OCI-LY3 (cell line): Measurements from ENCODE around the gene DOCK9.

Experiments
- H2AFZ ChIP-seq: fragments of 200-600, 300-600 bp; shearing (Covaris generic); 2 replicates; pipeline ENCODE4 v1.6.0; 2014; ENCODE audit warnings: antibody characterized with exemption, low read depth, low read length
- H3K27ac ChIP-seq: fragments of 200-600, 300-600 bp; sonication (generic); 2 replicates; pipeline ENCODE4 v1.5.1; 2014; ENCODE audit warnings: mild to moderate bottlenecking, low read length, moderate library complexity, mixed read lengths
- H3K27me3 ChIP-seq: fragments of 200-600, 300-600 bp; sonication (generic); 2 replicates; pipeline ENCODE4 v1.6.1; 2014; ENCODE audit warnings: low read depth, low read length, mixed read lengths
- H3K36me3 ChIP-seq: fragments of 200-600, 300-600 bp; sonication (generic); replicated peaks from 2 replicates; pipeline ENCODE3; 2014; ENCODE audit warnings: low read depth, low read length, mixed read lengths
- H3K4me1 ChIP-seq: fragments of 300-600, 200-600 bp; sonication (generic); 2 replicates; pipeline ENCODE4 v1.6.1; 2014; ENCODE audit warnings: low read length, mixed read lengths
- H3K4me2 ChIP-seq: fragments of 200-600, 300-600 bp; sonication (generic); 2 replicates; pipeline ENCODE4 v1.6.1; 2014; ENCODE audit warnings: low read length, mixed read lengths
- H3K4me3 ChIP-seq: fragments of 300-600, 200-600 bp; sonication (generic); 2 replicates; pipeline ENCODE4 v1.5.1; 2014; ENCODE audit warnings: antibody characterized with exemption, mild to moderate bottlenecking, low read length, moderate library complexity
- H3K79me2 ChIP-seq: fragments of 300-600, 200-600 bp; shearing (Covaris generic); 2 replicates; pipeline ENCODE4 v1.6.1; 2014; ENCODE audit warnings: mild to moderate bottlenecking, low read length, mixed read lengths
- H3K9ac ChIP-seq: fragments of 300-600, 200-600 bp; shearing (Covaris generic); 2 replicates; pipeline ENCODE4 v1.6.0; 2014; ENCODE audit warnings: mild to moderate bottlenecking, low read length, moderate library complexity
- H3K9me3 ChIP-seq: fragments of 200-600, 300-600 bp; shearing (Covaris generic); 2 replicates; pipeline ENCODE4 v1.6.1; 2014; ENCODE audit warnings: low read length, mixed read lengths; ENCODE audit not compliant: insufficient read depth
- H4K20me1 ChIP-seq: fragments of 200-600, 300-600 bp; sonication (generic); 2 replicates; pipeline ENCODE4 v1.6.1; 2016; ENCODE audit warnings: low read length, mixed read lengths; ENCODE audit not compliant: insufficient read depth
- EZH2phosphoT487 ChIP-seq: fragments of 200-600 bp; shearing (Covaris generic); IDR thresholded peaks from 2 replicates; pipeline ENCODE4 v1.6.1; 2018; ENCODE audit warnings: antibody characterized with exemption, mixed run types, low read depth
- TF ChIP-seq, protein P1 (sequence below): fragments of 200-600, 300-600 bp; sonication (generic); IDR thresholded peaks from 2 replicates; pipeline ENCODE4 v1.5.1; 2014; ENCODE audit warnings: antibody characterized with exemption, low read length, low read depth

The DOCK9 gene

DNA sequence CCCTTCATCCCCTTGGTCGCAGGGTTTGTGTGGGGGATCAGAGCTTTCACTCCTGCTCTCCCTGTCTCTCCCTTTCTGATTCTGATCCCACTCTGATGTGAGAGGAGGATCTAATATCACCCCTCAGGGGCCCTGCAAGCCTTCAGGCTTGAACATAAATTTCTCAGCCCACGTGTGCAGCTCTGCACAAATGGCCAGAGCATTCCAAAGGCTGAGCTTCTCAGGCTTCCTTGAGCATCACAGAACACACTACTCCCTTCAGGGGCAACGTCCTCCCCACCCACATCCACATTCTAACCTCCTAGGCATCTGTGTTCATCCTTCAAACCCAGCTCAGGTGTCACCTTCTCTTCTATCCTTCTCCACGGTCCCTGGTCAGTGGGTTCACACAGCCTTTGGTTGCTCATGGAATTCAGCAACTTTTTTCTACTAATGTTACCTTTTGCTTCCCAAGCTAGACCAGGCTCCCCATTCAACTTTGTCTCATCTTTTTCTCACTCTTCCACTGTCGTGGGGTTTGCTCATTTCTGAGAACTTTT is 24.4 kb upstream of the DOCK9 start:
- H3K4me3 ChIP-seq, result no peak overlapping the region
- H3K27me3 ChIP-seq, result no peaks in the 10 kb centered on the region
- no peaks in the 10 kb centered on the region for H4K20me1 ChIP-seq
- H2AFZ ChIP-seq, result no peak overlapping the region
- H3K4me2 ChIP-seq, result no peak overlapping the region
- H3K36me3 ChIP-seq, result no peaks in the 10 kb centered on the region
- no peaks in the 10 kb centered on the region for H3K9me3 ChIP-seq
- no peaks in the 10 kb centered on the region for H3K79me2 ChIP-seq
- H3K9ac ChIP-seq, result no peak overlapping the region
- peaks cover 3% of the 10 kb centered on the region; the same call in 1 of the 2 replicates for H3K4me1 ChIP-seq
- H3K27ac ChIP-seq, result no peak overlapping the region
- no peak for TF ChIP-seq EZH2phosphoT487
- TF ChIP-seq, protein P1, sequence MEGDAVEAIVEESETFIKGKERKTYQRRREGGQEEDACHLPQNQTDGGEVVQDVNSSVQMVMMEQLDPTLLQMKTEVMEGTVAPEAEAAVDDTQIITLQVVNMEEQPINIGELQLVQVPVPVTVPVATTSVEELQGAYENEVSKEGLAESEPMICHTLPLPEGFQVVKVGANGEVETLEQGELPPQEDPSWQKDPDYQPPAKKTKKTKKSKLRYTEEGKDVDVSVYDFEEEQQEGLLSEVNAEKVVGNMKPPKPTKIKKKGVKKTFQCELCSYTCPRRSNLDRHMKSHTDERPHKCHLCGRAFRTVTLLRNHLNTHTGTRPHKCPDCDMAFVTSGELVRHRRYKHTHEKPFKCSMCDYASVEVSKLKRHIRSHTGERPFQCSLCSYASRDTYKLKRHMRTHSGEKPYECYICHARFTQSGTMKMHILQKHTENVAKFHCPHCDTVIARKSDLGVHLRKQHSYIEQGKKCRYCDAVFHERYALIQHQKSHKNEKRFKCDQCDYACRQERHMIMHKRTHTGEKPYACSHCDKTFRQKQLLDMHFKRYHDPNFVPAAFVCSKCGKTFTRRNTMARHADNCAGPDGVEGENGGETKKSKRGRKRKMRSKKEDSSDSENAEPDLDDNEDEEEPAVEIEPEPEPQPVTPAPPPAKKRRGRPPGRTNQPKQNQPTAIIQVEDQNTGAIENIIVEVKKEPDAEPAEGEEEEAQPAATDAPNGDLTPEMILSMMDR, result no peak

DNA sequence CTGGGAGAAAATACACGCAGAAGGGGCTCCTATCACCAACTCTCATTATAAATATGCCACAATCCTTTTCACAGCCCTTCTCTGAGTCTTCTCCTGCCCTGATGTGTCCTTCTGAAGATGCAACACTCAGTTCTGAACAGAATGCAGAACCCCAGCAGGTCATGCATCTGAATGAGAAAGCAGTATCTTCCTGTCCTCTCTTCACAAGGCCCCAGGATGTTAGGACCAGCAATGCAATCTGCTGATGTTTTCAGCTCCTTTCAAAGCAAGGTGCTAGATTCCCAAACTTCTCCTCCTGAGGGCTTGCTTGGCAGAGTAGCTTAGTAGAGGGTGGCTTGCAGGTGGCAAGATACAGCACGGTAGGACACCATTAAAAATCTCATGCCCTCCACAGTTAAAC is 22.3 kb upstream of the DOCK9 start:
- Histone ChIP-seq H3K4me3 (no peak overlapping the region), H3K79me2 (no peaks in the 10 kb centered on the region), H3K4me2 (no peak overlapping the region)

DNA sequence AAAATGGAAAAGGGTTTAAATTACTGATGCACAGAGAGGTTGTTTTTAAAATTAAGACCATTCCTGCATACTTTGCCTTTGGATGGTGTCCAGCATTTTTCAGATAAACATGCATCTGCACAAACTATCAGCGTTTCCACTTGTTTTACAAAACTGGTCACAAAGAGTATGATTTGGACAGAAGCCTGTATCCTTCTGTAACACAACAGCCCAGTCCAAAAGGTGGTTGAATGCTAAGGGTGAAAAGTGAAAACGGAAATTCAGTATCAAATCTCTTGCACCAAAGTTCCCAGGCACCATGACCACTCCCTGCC is 21.7 kb upstream of the DOCK9 start:
- Histone ChIP-seq H3K27me3 (no peaks in the 10 kb centered on the region), H2AFZ (no peak overlapping the region), H3K4me3 (no peak overlapping the region), H4K20me1 (no peaks in the 10 kb centered on the region), H3K4me2 (no peak overlapping the region), H3K36me3 (no peaks in the 10 kb centered on the region), H3K9ac (no peak overlapping the region), H3K79me2 (no peaks in the 10 kb centered on the region), H3K27ac (no peak overlapping the region), H3K9me3 (no peaks in the 10 kb centered on the region), H3K4me1 (peaks cover 3% of the 10 kb centered on the region; the same call in 1 of the 2 replicates)
- TF ChIP-seq EZH2phosphoT487, result no peak

More for the DNA sequence above, 22.3 kb upstream of the DOCK9 start:
- TF ChIP-seq, protein P1, result no peak
- TF ChIP-seq EZH2phosphoT487, result no peak
- no peaks in the 10 kb centered on the region for H3K9me3 ChIP-seq
- peaks cover 3% of the 10 kb centered on the region; the same call in 1 of the 2 replicates for H3K4me1 ChIP-seq
- no peaks in the 10 kb centered on the region for H3K27me3 ChIP-seq
- H2AFZ ChIP-seq, result no peak overlapping the region
- H3K27ac ChIP-seq, result no peak overlapping the region
- no peak overlapping the region for H3K9ac ChIP-seq
- H4K20me1 ChIP-seq, result no peaks in the 10 kb centered on the region
- H3K36me3 ChIP-seq, result no peaks in the 10 kb centered on the region

DNA sequence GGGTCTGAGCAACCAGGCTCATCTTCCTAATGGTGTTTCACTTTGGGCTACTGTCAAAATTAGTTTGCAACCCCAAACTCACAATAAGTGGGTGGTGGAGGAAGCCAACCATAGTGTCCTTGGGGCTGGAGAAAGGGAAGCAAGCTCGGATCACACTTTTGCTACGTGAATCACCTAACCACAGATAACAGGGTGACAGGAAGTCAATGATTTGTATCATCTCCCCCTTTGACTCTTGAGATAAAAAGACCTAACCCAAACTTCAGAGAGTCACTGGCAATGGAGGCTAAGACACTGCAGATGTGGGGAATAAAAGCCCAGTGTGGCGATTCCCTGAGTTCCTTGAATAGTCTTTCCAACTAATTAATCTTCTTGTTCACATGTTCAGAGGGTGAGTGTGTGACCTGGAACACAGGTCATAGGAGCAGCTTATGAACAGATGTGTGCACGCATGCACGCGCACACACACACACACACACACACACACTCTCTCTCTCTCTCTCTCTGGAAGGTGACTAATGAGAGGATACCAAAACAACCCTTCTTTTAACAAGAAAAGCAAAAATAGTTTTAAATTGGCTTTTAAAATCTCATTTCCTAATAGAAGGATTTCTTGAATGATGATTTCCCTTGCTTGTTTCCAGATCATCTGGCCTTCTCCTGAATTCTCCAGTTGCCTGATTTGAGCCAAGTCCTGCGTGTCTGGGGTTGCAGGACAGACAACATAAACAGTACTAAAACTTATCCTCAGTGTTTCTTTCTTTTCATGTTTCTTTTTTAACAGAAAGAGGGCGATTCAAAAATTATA is 21.2 kb upstream of the DOCK9 start:
- Histone ChIP-seq H3K4me1 (peaks cover 3% of the 10 kb centered on the region; the same call in 1 of the 2 replicates), H2AFZ (no peak overlapping the region), H3K27ac (no peak overlapping the region), H3K9ac (no peak overlapping the region), H3K9me3 (no peaks in the 10 kb centered on the region), H3K4me2 (no peak overlapping the region), H3K79me2 (no peaks in the 10 kb centered on the region), H3K27me3 (no peaks in the 10 kb centered on the region), H4K20me1 (no peaks in the 10 kb centered on the region), H3K36me3 (no peaks in the 10 kb centered on the region), H3K4me3 (no peak overlapping the region)
- no peak for TF ChIP-seq EZH2phosphoT487
- TF ChIP-seq, protein P1, result no peak
